COR-L47 (cell line): Measurements from ENCODE around the gene UBAP2L.

Experiments
- DNase-seq: peaks from one replicate; lab custom pipeline; 2025; lab: John Stamatoyannopoulos, UW

Gene UBAP2L, protein sequence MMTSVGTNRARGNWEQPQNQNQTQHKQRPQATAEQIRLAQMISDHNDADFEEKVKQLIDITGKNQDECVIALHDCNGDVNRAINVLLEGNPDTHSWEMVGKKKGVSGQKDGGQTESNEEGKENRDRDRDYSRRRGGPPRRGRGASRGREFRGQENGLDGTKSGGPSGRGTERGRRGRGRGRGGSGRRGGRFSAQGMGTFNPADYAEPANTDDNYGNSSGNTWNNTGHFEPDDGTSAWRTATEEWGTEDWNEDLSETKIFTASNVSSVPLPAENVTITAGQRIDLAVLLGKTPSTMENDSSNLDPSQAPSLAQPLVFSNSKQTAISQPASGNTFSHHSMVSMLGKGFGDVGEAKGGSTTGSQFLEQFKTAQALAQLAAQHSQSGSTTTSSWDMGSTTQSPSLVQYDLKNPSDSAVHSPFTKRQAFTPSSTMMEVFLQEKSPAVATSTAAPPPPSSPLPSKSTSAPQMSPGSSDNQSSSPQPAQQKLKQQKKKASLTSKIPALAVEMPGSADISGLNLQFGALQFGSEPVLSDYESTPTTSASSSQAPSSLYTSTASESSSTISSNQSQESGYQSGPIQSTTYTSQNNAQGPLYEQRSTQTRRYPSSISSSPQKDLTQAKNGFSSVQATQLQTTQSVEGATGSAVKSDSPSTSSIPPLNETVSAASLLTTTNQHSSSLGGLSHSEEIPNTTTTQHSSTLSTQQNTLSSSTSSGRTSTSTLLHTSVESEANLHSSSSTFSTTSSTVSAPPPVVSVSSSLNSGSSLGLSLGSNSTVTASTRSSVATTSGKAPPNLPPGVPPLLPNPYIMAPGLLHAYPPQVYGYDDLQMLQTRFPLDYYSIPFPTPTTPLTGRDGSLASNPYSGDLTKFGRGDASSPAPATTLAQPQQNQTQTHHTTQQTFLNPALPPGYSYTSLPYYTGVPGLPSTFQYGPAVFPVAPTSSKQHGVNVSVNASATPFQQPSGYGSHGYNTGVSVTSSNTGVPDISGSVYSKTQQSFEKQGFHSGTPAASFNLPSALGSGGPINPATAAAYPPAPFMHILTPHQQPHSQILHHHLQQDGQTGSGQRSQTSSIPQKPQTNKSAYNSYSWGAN

DNA sequence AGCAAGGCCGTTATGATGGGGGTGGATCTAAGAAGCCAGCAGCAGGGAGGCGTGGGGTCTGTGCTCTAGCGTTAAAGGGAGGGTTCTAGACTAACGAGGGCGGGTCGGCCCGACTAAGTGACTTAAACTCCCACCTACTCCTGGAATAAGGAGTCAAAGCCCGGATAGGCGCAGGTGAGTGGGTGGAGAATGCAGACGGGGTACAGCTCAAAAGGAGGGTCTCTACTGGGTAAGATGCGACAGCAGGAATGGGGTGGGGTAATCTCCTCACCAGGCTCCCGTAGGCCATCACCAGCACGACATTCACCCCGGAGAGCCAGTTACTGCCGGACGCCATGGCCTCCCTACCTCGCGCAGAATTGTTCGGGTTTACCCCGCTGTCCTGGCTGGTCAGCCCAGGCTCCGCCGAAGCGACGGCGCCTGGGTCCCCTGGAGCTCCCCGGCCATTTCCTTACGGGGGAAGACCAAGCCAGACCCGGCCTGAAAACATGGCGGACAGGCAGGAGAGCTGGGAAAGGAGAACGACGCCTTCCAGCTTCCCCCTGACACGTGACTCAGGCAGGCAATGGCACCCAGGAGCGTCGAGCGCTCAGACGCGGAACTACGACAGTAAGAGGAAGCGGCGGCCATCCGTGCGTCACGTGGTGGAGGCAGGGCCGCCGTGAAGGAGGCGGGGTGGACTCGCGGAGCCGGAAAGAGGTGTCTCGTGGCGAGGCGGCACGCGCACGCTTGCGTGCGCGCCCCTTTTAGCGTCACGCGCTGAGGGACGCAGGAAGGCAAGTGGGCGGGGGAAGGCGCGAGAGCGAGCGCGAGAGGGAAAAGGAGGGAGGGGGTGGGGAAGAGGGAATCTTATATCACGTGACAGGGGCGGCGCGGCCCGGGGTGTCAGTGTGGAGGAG is at the start of gene UBAP2L:
UBAP2L (plus strand) TSS at position 885 of the 899 bp plus-strand sequence. CDS start 4,169 bp downstream, outside the sequence.
- peak; percentile 99 for DNase-seq

- DNase-seq = no peak
These were observed 49.6 kb upstream of the UBAP2L start for GRCh38 chr1:154171223-154171583.

DNA sequence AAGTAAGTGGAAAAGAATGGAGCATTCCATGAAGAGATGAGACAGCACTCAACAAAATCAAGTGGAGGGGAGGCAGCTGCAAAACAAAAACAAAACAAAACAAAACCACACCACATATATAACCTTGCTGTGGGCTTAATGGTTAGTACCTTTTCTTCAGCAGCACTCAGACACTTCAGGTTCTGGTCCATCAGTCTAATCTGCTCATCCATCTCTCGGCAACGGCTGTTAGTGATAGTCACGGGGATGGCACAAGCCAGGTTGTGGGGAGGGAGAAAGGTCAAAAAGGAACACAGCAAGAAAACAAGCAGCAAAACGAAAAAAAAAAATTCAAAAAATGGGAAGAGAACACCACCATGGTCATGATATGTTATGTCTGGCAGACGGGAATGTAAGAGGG is 48.9 kb upstream of the UBAP2L start:
- no peak for DNase-seq

DNA sequence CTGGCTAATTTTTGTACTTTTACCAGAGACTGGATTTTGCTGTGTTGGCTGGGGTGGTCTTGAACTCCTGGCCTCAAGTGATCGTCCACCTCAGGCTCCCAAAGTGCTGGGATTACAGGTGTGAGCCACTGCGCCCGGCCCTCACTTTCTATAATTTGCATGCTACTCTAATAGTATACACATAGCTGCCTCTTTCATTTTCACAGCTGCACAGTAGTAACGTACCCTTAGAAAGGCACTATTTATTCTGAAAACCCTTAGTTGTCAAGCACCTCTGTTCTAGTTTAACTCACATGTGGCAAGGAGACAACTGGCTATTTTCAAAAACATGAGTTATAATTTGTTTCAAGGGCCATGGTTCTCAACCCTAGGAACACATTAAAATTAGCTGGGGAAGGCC is 46.1 kb upstream of the UBAP2L start:
- no peak for DNase-seq

GRCh38 chr1:154176337-154176736 is 44.4 kb upstream of the UBAP2L start:
- no peak for DNase-seq

DNA sequence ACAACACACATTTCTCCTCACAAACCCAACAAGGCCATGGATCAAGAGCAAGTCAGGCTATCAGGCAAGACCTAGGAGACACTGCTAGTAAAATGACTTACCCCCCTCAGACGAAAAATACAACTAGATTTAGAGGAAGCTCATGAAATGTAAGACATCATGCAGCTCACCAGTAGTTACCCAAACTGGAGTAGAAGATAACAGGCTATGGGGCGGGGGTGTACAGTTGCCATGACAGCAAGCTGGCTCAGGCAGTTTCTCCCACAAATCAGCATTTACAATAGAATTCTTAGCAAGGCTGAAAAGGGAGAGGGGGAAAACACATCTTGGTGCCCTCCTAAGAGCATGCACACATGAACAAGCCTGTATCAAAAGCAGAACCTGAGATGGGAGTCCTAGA is 42.7 kb upstream of the UBAP2L start:
- no peak for DNase-seq

DNA sequence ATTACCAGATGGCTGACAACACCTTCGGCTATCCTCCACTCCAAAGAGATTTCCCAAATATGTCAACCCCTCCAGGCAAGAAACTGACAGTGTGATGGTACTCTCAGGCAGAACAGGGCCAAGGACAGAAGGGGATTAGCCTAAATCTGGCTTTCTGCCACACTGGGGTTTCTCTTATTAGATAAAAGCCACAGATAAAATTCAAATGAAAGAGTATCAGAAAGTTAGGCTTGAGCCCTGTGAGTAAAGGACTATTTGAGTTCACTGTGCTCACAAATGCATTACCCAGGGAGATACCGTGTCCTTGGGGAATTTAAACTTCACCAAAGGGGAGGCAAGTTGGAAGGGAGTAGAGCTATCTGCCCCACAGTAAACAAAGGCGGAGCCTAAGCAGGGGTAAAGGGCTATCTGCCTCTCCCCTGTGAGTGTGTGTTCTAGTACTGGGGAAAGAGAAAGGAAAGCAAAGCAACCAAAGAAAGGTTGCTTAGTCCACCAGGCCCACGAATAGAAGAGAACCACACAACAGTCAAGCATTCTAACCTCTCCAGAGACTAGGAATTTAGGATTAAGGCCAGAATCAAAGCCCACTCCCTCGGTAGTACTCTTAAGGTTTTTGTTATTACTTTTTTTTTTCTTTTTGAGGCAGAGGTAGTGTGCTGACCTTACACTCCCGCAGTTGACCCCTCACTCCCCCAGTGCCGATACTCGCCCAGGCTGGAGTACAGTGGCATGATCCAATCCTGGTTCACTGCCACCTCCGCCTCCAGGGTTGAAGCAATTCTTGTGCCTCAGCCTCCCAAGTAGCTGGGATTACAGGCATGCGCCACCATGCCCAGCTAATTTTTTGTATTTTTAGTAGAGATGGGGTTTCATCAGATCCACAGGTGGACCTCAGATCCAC is 41.6 kb upstream of the UBAP2L start:
- DNase-seq = no peak

DNA sequence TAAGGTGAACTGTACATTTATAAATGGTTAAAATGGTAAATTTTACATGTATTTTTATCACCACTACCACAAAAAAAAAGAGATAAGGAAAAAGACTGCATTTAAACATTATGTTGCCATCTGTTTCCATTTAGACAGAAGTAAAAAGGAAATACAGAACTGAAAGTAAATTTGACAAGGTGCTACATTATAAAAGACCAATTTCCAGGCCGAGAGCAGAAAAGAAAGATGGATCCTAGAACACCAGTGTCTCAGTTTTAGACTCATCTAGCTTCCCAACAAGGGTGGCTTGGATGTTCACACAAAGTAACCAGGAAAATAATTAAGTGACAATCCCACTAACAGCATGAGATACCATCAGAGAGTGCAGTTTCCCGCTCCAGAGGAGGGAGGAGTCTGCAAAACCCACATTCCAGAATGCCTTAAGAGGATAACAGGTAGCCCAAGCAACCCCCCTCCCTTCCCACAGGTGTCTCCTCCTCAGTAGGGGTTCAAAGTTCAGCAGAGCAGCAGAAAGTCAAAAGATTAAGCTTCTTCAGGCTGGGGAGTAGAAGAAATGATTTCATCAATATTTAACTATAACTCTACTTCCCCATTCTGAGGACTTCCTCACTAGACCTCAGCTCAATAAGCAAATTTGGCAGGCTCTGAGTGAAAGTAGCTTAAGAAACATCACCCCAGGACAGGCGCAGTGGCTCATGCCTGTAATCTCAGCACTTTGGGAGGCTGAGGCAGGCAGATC is 40.6 kb upstream of the UBAP2L start:
- DNase-seq = no peak

DNA sequence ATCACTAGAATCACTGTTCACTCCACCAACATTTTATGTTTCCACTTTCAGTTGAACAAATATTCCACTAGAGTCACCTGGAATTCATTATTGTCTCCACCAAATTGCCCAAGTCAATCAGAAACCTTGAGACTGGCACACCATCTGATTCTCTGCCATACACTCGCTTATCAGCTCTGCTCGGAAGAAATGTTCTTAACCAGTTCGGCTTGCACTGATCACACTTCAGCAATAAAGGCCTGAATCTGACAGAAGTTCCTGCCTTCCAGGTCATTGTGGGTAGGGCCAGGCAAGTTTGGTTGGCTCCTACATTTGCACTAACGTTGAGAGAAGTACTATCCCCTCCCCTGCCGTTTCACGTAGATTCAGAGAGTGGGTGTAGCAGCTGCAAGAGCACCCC is 38.8 kb upstream of the UBAP2L start:
- DNase-seq = no peak

DNA sequence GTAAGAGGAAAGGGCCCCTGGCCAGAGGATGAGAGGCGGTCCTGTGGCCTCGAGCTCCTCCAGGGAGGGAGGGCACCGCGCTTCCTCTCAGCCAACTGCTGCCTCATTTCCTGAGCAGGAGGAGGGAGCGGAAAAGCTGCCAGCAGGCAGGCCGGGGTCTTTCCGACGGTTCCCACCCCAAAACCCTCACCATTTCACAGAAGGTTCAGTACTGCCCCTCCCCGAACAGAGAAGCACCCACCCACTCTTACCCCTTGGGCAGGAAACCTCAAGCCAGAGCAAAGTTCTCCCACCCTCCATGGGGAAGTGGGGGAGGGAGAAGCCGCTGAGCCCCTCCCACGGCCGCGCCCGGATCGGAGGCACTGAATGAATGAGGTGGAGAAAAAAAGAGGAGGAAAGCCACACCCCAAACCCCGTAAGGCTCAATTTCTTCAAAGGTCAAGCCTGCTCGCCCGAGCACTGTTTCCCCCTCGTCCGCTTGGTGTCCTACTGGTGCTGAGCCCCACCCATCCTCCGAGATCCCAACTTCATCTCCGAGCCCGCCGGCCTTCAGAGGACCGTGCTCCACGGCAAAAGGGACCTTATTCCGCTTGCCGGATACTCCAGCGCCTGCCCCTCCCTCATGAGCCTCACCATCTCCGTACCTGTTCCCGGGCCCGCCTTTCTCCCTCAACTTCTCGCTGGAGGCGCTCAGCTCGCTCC is 38.3 kb upstream of the UBAP2L start:
- peak; percentile 23 for DNase-seq

DNA sequence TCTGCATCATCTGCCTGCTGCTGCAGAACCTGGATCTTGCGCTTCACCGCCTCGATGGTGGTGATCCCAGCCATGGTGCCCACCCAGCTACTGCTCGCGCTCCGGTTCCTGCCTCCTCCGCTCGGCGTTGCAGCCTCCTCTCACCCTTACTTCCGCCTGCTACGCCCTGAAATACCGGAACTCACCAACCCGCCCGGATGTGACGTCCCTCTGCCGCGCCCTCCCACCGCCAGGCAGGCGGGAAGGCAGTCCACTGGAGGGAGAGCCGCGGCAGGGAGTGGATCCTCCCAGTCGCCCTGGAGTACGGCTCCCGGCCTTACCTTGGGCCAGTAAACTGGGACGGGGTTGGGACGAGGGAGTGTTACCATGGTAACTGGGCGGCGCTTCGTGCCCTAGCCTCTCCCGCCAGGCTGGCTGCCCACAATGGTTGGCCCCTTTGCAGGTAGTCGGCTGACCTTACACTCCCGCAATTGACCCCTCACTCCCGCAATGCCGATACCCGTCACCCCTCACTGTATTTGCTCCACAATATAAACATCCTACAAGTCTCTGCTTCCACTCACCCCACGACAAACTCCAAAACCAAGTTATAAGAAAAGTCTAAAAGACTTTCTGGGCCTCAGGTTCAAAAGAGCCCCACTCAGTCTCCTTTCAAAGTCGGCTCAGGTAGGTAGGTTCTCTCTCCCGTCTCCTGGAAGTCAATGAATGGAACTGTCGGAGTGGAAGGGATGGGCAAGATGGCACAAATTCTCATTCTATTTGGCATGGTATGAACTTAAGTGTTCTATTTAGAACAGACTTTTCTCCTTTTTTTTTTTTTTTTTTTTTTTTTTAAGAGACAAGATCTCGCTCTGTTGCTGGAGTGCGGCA is 37.5 kb upstream of the UBAP2L start:
- DNase-seq = peak; percentile 99

- DNase-seq = peak; percentile 55
These were observed 34.6 kb upstream of the UBAP2L start for GRCh38 chr1:154186177-154186576.

- DNase-seq = no peak
These were observed 33.8 kb upstream of the UBAP2L start for GRCh38 chr1:154186852-154187501.

DNA sequence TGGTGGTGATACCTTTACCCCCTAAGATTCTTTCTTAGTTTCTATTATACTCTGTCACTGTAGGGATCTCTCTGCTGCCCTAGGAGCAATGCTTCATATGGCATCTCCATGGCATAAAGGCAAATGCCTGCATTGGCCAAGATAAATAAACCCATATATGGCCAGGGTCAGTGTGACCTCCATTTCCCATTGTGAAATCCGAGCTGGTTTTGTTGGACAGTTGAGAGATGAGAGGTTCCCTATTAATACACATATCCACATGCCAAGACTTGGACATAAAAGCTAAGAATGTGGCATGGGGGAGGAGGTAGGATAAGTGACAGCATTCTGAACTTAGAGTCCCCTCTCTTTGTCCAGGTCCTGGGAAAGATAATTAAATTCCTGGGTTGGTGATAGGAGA is 30.2 kb upstream of the UBAP2L start:
- no peak for DNase-seq

DNA sequence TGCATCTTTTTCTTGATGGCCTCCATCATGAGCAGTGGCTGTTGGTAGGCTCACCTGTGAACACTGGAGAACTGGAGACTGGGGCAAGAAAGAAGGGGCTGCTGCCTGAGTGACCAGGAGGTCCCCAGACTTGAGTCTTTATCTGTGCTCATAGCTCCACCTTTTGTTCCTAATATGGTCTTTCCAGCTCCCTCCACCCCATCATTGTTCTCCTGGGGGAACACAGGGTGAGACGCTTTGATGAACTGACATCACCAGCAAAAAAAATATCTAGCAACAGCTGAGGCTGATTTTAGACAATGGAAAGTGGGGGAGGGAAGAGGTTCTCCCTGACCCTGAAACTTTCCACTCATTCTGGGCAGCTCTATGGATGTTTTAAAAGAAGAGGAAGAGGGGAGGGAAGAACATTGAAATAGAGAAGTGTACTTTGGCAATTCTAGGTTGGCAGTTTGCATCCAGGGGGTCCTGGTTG is 28.7 kb upstream of the UBAP2L start, which contains the start of gene TPM3:
TPM3 (minus strand) TSS at position 111 of the 472 bp plus-strand sequence; CDS start at position 29, 82 bp downstream.
- no peak for DNase-seq

DNA sequence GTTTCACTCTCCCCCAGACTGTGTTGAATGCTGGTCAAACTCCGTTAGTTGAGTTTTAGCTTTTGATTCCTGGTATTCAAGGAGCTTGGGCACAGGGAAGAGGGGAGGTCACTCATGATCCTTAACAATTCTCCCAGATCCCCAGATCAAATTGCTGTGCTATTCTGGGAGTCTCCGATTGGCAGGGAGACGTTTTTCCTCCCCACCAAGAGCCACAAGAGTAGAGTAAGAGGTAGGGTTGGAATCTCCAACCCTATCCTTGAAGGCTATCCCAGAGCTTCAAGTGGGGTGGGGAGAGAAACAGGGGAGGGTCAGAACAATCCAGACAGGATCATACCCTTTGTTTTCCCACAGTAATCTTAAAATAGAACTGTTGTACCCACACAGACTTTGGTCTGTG is 28.3 kb upstream of the UBAP2L start:
- no peak for DNase-seq

DNA sequence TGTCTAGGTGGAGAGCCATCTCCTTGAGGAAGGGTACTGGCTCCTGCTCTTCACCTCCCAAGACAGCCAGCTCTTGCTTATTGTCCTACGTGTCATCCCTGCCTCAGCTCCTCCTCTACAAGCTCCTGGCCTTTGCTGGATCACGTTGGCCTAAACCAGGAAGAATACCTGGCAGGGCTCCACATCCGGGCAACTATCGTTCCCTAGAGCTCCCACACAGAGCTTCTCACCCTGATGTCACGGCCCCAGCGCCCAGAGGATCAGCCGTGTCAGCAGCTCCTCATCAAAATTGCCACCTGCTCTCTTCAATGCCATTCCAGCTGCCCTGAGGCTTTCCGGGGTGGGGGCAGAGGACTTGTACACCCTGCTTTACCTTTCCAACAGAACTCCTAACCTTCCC is 26.9 kb upstream of the UBAP2L start:
- DNase-seq = no peak
